HepG2 (cell line): ENCODE data around the gene KIAA1328. TPM values are rescaled to one million over a fixed set of nuclear protein-coding genes. Genes with fewer than 3 reads are reported as not detected.

Experiments
- ATAC-seq: fragments of 200-7000 bp; cut with Tn5 transposase; 3 replicates; pipeline ENCODE4 v1.9.1; 2020; ENCODE audit warnings: mild to moderate bottlenecking, moderate library complexity
- BruUV-seq: library from RNA; stranded (reverse); fragments of 400-500 nt; replicated peaks from 2 replicates; lab custom pipeline; 2021; lab: Mats Ljungman, UMichigan
- CTCF ChIA-PET: fragments of 300-600 bp; formaldehyde crosslinking; extraction: SDS; loops from one replicate; lab custom pipeline; 2021; ENCODE audit warnings: low total read pairs, inconsistent platforms, low intra/inter-chr PET ratio; lab: Yijun Ruan, JAX
- POLR2A ChIA-PET: fragments of 350-600 bp; sonication (Branson Sonifier 250); formaldehyde crosslinking; loops from one replicate; lab custom pipeline; 2020; ENCODE audit warnings: antibody characterized with exemption, inconsistent platforms; lab: Yijun Ruan, JAX
- DNase-seq: peaks from one replicate; pipeline ENCODE4 v3.0.0-alpha.2; 2015; ENCODE audit warnings: low spot score
- FAIRE-seq: peaks from 3 replicates; lab custom pipeline; 2011; peaks lifted over from hg19 to GRCh38; lab: Jason Lieb, UNC
- H2AFZ ChIP-seq: one replicate; pipeline ENCODE4 v1.6.1; 2011; ENCODE audit warnings: low read length, inconsistent platforms
- H3K27ac ChIP-seq: fragments of 300-600 bp; 3 replicates; pipeline ENCODE4 v1.8.0; 2011; ENCODE audit warnings: mixed run types, mild to moderate bottlenecking, mixed read lengths, low read length, inconsistent platforms; ENCODE audit not compliant: insufficient read depth; ENCODE audit errors: extremely low read length
- H3K27me3 ChIP-seq, 2 experiments: fragments of 200-600 bp in 1 of 2; 2 replicates in 1 of 2; 3 replicates in 1 of 2; pipeline versions ENCODE4 v1.6.0 to v1.8.0; 2011; ENCODE audit warnings: low read length in 2 of 2, mild to moderate bottlenecking in 2 of 2, moderate library complexity in 2 of 2, inconsistent platforms in 1 of 2; ENCODE audit not compliant: insufficient read depth in 2 of 2, control insufficient read depth in 1 of 2
- H3K36me3 ChIP-seq, 2 experiments: fragments of 200-600 bp in 1 of 2; replicated peaks in 1 of 2; 2 replicates in 1 of 2; 3 replicates in 1 of 2; pipeline versions ENCODE4 v1.5.1 to v1.8.0; 2011; ENCODE audit warnings: low read length in 2 of 2, inconsistent platforms in 1 of 2; ENCODE audit not compliant: insufficient read depth in 2 of 2, control insufficient read depth in 1 of 2
- H3K4me1 ChIP-seq: 2 replicates; pipeline ENCODE4 v1.5.1; 2012; ENCODE audit warnings: low read length, inconsistent platforms; ENCODE audit not compliant: insufficient read depth
- H3K4me2 ChIP-seq: 2 replicates; pipeline ENCODE4 v1.6.0; 2011; ENCODE audit warnings: low read depth, low read length, inconsistent platforms
- H3K4me3 ChIP-seq, 3 experiments: fragments of 200-600 bp in 1 of 3; sonication (generic), shearing (Covaris generic) in 1 of 3; replicated peaks in 1 of 3; 2 replicates each; pipeline ENCODE4 v1.5.1; 2011 to 2016; ENCODE audit warnings: low read length in 3 of 3, inconsistent platforms in 2 of 3, low read depth in 2 of 3, mild to moderate bottlenecking in 2 of 3, control low read depth in 1 of 3, mixed read lengths in 1 of 3; ENCODE audit not compliant: insufficient read depth in 1 of 3
- H3K79me2 ChIP-seq: one replicate; pipeline ENCODE4 v1.6.1; 2011; ENCODE audit warnings: low read length, inconsistent platforms; ENCODE audit not compliant: insufficient read depth
- H3K9ac ChIP-seq: 2 replicates; pipeline ENCODE4 v1.6.0; 2011; ENCODE audit warnings: mild to moderate bottlenecking, low read depth, low read length, inconsistent platforms; ENCODE audit not compliant: insufficient read depth
- H3K9me3 ChIP-seq: 2 replicates; pipeline ENCODE4 v1.5.1; 2012; ENCODE audit warnings: mild to moderate bottlenecking, low read length
- H4K20me1 ChIP-seq: 2 replicates; pipeline ENCODE4 v1.6.0; 2011; ENCODE audit warnings: inconsistent platforms, mild to moderate bottlenecking, low read length, moderate library complexity; ENCODE audit not compliant: insufficient read depth
- ATF6 ChIP-seq: sonication (generic); formaldehyde crosslinking; conservative IDR thresholded peaks from 2 replicates; pipeline ENCODE4 v1.4.0; 2020; ENCODE audit warnings: missing genetic modification reagents
- BCL3 ChIP-seq: sonication (generic); formaldehyde crosslinking; IDR thresholded peaks from 2 replicates; pipeline ENCODE4 v1.5.1; 2020; ENCODE audit warnings: mild to moderate bottlenecking, missing genetic modification reagents, moderate library complexity
- FOSL1 ChIP-seq: sonication (generic); formaldehyde crosslinking; IDR thresholded peaks from 2 replicates; pipeline ENCODE4 v1.9.0; 2021; ENCODE audit warnings: missing genetic modification reagents, borderline replicate concordance
- GRHL1 ChIP-seq: sonication (generic); formaldehyde crosslinking; conservative IDR thresholded peaks from 2 replicates; pipeline ENCODE4 v1.8.0; 2022; ENCODE audit warnings: missing genetic modification reagents
- HIVEP1 ChIP-seq: sonication (generic); formaldehyde crosslinking; IDR thresholded peaks from 2 replicates; pipeline ENCODE4 v1.4.0; 2020; ENCODE audit warnings: mild to moderate bottlenecking, missing genetic modification reagents
- HNRNPK ChIP-seq: fragments of 200-400 bp; formaldehyde crosslinking; IDR thresholded peaks from 2 replicates; pipeline ENCODE4 v1.6.1; 2018; ENCODE audit warnings: low read length, low read depth, moderate library complexity, mild to moderate bottlenecking; ENCODE audit not compliant: poor library complexity, severe bottlenecking
- RXRB ChIP-seq: IDR thresholded peaks from 2 replicates; pipeline ENCODE4 v1.6.1; 2016; ENCODE audit warnings: borderline replicate concordance, missing genetic modification reagents, missing compliant biosample characterization
- U2AF1 ChIP-seq: fragments of 200-400 bp; formaldehyde crosslinking; optimal IDR thresholded peaks from 2 replicates; pipeline ENCODE3; 2017; ENCODE audit warnings: mild to moderate bottlenecking, low read depth, low read length
- ZBTB20 ChIP-seq: sonication (generic); formaldehyde crosslinking; IDR thresholded peaks from 2 replicates; pipeline ENCODE4 v1.8.1; 2023; ENCODE audit warnings: missing genetic modification reagents, low read depth, mild to moderate bottlenecking, borderline replicate concordance
- ZBTB34 ChIP-seq: sonication (generic); formaldehyde crosslinking; IDR thresholded peaks from 2 replicates; pipeline ENCODE4 v1.8.0; 2022; ENCODE audit warnings: mild to moderate bottlenecking, missing genetic modification reagents
- ZNF660 ChIP-seq: sonication (generic); formaldehyde crosslinking; IDR thresholded peaks from 2 replicates; pipeline ENCODE4 v1.5.1; 2020; ENCODE audit warnings: mild to moderate bottlenecking, low read depth, missing genetic modification reagents, borderline replicate concordance
- ZNF670 ChIP-seq: sonication (generic); formaldehyde crosslinking; IDR thresholded peaks from 2 replicates; pipeline ENCODE4 v1.8.0; 2022; ENCODE audit warnings: mild to moderate bottlenecking, missing genetic modification reagents, borderline replicate concordance
- ZNF788 ChIP-seq: sonication (generic); formaldehyde crosslinking; IDR thresholded peaks from 2 replicates; pipeline ENCODE4 v1.5.0; 2020; ENCODE audit warnings: mild to moderate bottlenecking, missing genetic modification reagents, borderline replicate concordance
- ZNF878 ChIP-seq: sonication (generic); formaldehyde crosslinking; IDR thresholded peaks from 2 replicates; pipeline ENCODE4 v1.8.1; 2023; ENCODE audit warnings: mild to moderate bottlenecking, missing genetic modification reagents, moderate library complexity
- ZSCAN25 ChIP-seq: sonication (generic); formaldehyde crosslinking; IDR thresholded peaks from 2 replicates; pipeline ENCODE4 v1.8.0; 2022; ENCODE audit warnings: mild to moderate bottlenecking, missing genetic modification reagents
- WGBS: methylation state at CpG from one replicate; pipeline ENCODE4 v1.1.6; 2017; ENCODE audit warnings: low lambda C conversion rate; 5-methylcytosine and 5-hydroxymethylcytosine counted together
- in situ Hi-C: cut with HindIII; loops from 2 replicates; pipeline ENCODE4 v1.10.0; 2017; ENCODE audit warnings: low pct_unique_long_range_greater_than_20kb; ENCODE audit not compliant: extremely low pct_ligation_motif_present
- intact Hi-C: fragments of 100-400 bp; cut with micrococcal nuclease; formaldehyde crosslinking; loops from one replicate; pipeline ENCODE4 v1.10.0; 2022; ENCODE audit not compliant: unreplicated experiment
- polyA plus RNA-seq, 8 experiments: library from polyadenylated mRNA; depleted of rRNA in 3 of 8; stranded (reverse) in 7 of 8; unstranded in 1 of 8; fragments of >200 nt; fragmentation: Illumina TruSeq in 4 of 8; extraction: Trizol in 4 of 8; gene quantifications; 2 replicates each; pipeline versions ENCODE4 v1.2.1 to v1.2.3, GENCODE V29; 2011 to 2016; ENCODE audit warnings: low read depth in 4 of 8, missing spikeins in 1 of 8, mixed read lengths in 1 of 8; ENCODE audit not compliant: insufficient read depth in 1 of 8
- total RNA-seq, 5 experiments: library from RNA; depleted of rRNA; stranded (reverse); fragments of >200 nt; fragmentation: Illumina TruSeq; extraction: Trizol; gene quantifications; 2 replicates each; pipeline ENCODE4 v1.2.3, GENCODE V29; 2016; ENCODE audit warnings: low read depth in 1 of 5

The KIAA1328 gene
- total and polyA plus RNA-seq, 2 of the 13 experiments (the other 11 are each of a cell fraction or from before 2014, with no cell fraction given) = 4.1 to 6.0 TPM

GRCh38 chr18:37065254-37065653 lies 236.3 kb downstream of the KIAA1328 start (continued):
- TF ChIP-seq HNRNPK (no peak), ZSCAN25 (CRISPR knock-in tag) (no peak), GRHL1 (CRISPR knock-in tag) (no peak), ZNF788 (CRISPR knock-in tag) (no peak)

- Histone ChIP-seq H3K4me2 (no peak overlapping the region), H3K36me3 (no peaks in the 10 kb centered on the region), H3K9ac (no peak overlapping the region), H4K20me1 (no peaks in the 10 kb centered on the region), H3K27ac (no peak overlapping the region), H3K4me3 (no peak overlapping the region), H2AFZ (no peak overlapping the region), H3K79me2 (no peaks in the 10 kb centered on the region), H3K9me3 (no peaks in the 10 kb centered on the region), H3K27me3 (no peaks in the 10 kb centered on the region), H3K4me1 (no peaks in the 10 kb centered on the region)
- CTCF ChIA-PET = no interaction called here
- no peak for DNase-seq
- POLR2A ChIA-PET = no interaction called here
- FAIRE-seq = no peak
- ATAC-seq = no peak
- intact Hi-C loops = no loop called here
- no TSS peak for BruUV-seq
- 61% methylated on average over 3 of the region's 6 CpGs for WGBS
- in situ Hi-C loops = no loop called here
- TF ChIP-seq ZNF878 (no peak), RXRB (CRISPR knock-in tag) (no peak), BCL3 (CRISPR knock-in tag) (no peak), HIVEP1 (CRISPR knock-in tag) (no peak), ZBTB20 (CRISPR knock-in tag) (no peak), ZNF670 (CRISPR knock-in tag) (no peak), ZBTB34 (CRISPR knock-in tag) (no peak), U2AF1 (no peak), ATF6 (CRISPR knock-in tag) (no peak), ZNF660 (CRISPR knock-in tag) (no peak), FOSL1 (CRISPR knock-in tag) (no peak)
These were observed 256.0 kb downstream of the KIAA1328 start for GRCh38 chr18:37084912-37085311.
